DND-41 (cell line): ENCODE measurements around the gene PNPLA1.

Experiments used
- ATAC-seq: fragments of 200-7000 bp; cut with Tn5 transposase; 3 replicates; pipeline ENCODE4 v1.9.1; 2021; ENCODE audit warnings: low read depth; ENCODE audit not compliant: insufficient read depth
- DNase-seq: peaks from one replicate; pipeline ENCODE4 v3.0.0-alpha.2; 2020
- H2AFZ ChIP-seq: 2 replicates; pipeline ENCODE4 v1.6.0; 2012; ENCODE audit warnings: low read depth, low read length
- H3K27ac ChIP-seq: 2 replicates; pipeline ENCODE4 v1.5.1; 2012; ENCODE audit warnings: low read length, inconsistent platforms
- H3K27me3 ChIP-seq: fragments of 200-600 bp; sonication (generic); 2 replicates; pipeline ENCODE4 v1.6.0; 2012; ENCODE audit warnings: low read length, mild to moderate bottlenecking, inconsistent platforms; ENCODE audit not compliant: insufficient read depth, poor library complexity
- H3K36me3 ChIP-seq: 2 replicates; pipeline ENCODE4 v1.5.1; 2012; ENCODE audit warnings: low read length, inconsistent platforms; ENCODE audit not compliant: insufficient read depth
- H3K4me1 ChIP-seq: 2 replicates; pipeline ENCODE4 v1.5.1; 2012; ENCODE audit warnings: mild to moderate bottlenecking, low read length; ENCODE audit not compliant: insufficient read depth
- H3K4me2 ChIP-seq: 2 replicates; pipeline ENCODE4 v1.6.0; 2012; ENCODE audit warnings: mild to moderate bottlenecking, moderate library complexity, low read length, inconsistent platforms; ENCODE audit not compliant: insufficient read depth
- H3K4me3 ChIP-seq, 2 experiments: fragments of 200-600 bp in 1 of 2; shearing (Covaris generic) in 1 of 2; 2 replicates each; pipeline ENCODE4 v1.5.1; 2012 to 2016; ENCODE audit warnings: inconsistent platforms in 2 of 2, low read length in 2 of 2, mild to moderate bottlenecking in 2 of 2, low read depth in 1 of 2, moderate library complexity in 1 of 2
- H3K79me2 ChIP-seq: 2 replicates; pipeline ENCODE4 v1.6.0; 2012; ENCODE audit warnings: low read length, inconsistent platforms; ENCODE audit not compliant: insufficient read depth
- H3K9ac ChIP-seq: 2 replicates; pipeline ENCODE4 v1.6.0; 2012; ENCODE audit warnings: low read depth, mild to moderate bottlenecking, inconsistent platforms, low read length, moderate library complexity
- H3K9me3 ChIP-seq: 2 replicates; pipeline ENCODE4 v1.5.1; 2012; ENCODE audit warnings: low read length, moderate library complexity, mild to moderate bottlenecking, inconsistent platforms; ENCODE audit not compliant: insufficient read depth, severe bottlenecking
- H4K20me1 ChIP-seq: 2 replicates; pipeline ENCODE4 v1.6.0; 2012; ENCODE audit warnings: low read length; ENCODE audit not compliant: insufficient read depth
- CTCF ChIP-seq: IDR thresholded peaks from 2 replicates; pipeline ENCODE4 v1.5.1; 2012; ENCODE audit warnings: borderline replicate concordance, low read length, moderate library complexity, mild to moderate bottlenecking; ENCODE audit not compliant: poor library complexity, severe bottlenecking; ENCODE audit errors: extremely low read depth
- EZH2 ChIP-seq: IDR thresholded peaks from 3 replicates; pipeline ENCODE4 v1.6.1; 2012; ENCODE audit warnings: borderline replicate concordance, low read depth, mild to moderate bottlenecking, moderate library complexity, low read length, inconsistent platforms; ENCODE audit not compliant: severe bottlenecking

Gene PNPLA1

DNA sequence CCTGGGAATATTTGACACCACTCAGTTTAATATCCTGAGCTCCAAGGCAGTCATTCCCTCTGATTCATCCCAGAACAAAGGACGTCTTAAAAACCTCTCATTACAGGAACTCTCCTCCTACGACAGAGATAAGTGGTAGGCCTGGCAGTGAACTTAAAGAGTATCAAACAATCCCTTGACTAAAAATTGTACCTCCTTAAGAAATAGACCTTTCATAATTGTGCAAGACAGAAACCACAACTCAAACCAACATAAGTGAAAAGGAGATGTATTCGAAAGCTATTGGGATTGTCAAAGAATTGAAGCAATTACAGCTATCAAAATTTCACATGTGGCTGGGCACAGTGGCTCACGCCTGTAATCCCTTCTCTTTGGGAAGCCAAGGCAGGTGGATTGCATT is 86.0 kb downstream of the PNPLA1 start:
- ATAC-seq = no peak
- H2AFZ ChIP-seq = no peak overlapping the region
- TF ChIP-seq EZH2 (no peak), CTCF (no peak)
- H3K79me2 ChIP-seq = no peaks in the 10 kb centered on the region
- no peak overlapping the region for H3K9ac ChIP-seq
- no peaks in the 10 kb centered on the region for H3K9me3 ChIP-seq
- no peaks in the 10 kb centered on the region for H4K20me1 ChIP-seq
- peaks cover 5% of the 10 kb centered on the region for H3K27me3 ChIP-seq
- DNase-seq = no peak
- H3K4me3 ChIP-seq = no peak overlapping the region
- no peak overlapping the region for H3K4me2 ChIP-seq
- H3K4me1 ChIP-seq = no peaks in the 10 kb centered on the region
- H3K36me3 ChIP-seq = no peaks in the 10 kb centered on the region
- no peak overlapping the region for H3K27ac ChIP-seq

DNA sequence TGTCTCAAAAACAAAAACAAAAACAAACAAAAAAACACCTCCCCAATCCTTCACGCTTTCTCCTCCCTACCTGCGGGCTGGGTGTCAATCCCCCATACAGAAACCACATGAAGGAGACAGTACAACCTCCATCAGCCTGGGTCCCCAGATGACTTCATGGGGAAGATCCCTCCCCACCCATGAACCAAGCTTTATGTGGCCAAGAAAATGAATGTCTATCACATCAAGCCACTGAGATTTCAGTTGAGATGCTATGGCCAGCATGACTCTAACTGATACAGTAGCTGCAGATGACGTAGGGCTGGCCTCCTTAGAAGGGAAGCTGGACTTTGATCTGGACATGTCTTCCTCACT is 88.0 kb downstream of the PNPLA1 start:
- no peak for ATAC-seq

More for the DNA sequence above, 88.0 kb downstream of the PNPLA1 start:
- H3K36me3 ChIP-seq = no peaks in the 10 kb centered on the region
- H4K20me1 ChIP-seq = no peaks in the 10 kb centered on the region
- H2AFZ ChIP-seq = no peak overlapping the region
- no peak overlapping the region for H3K4me3 ChIP-seq
- no peaks in the 10 kb centered on the region for H3K9me3 ChIP-seq
- H3K4me1 ChIP-seq = no peaks in the 10 kb centered on the region
- H3K27me3 ChIP-seq = peaks cover 5% of the 10 kb centered on the region
- H3K4me2 ChIP-seq = no peak overlapping the region
- no peak for DNase-seq
- no peak overlapping the region for H3K9ac ChIP-seq
- H3K27ac ChIP-seq = no peak overlapping the region
- TF ChIP-seq CTCF (no peak), EZH2 (no peak)
- H3K79me2 ChIP-seq = no peaks in the 10 kb centered on the region
